HG02642 (cell line): ENCODE measurements around the gene RASGRF1.

Source experiments
- ATAC-seq: cut with Tn5 transposase; IDR thresholded peaks from one replicate; pipeline ENCODE4 v1.9.1; 2021; ENCODE audit warnings: mild to moderate bottlenecking; ENCODE audit not compliant: unreplicated experiment, poor library complexity

The RASGRF1 gene

GRCh38 chr15:78921940-78922339 is 168.6 kb downstream of the RASGRF1 start:
- no peak for ATAC-seq

GRCh38 chr15:78921517-78921916 is 169.1 kb downstream of the RASGRF1 start:
- no peak for ATAC-seq

GRCh38 chr15:78917888-78918287 is 172.7 kb downstream of the RASGRF1 start:
- ATAC-seq: no peak

GRCh38 chr15:78916088-78916487 is 174.5 kb downstream of the RASGRF1 start:
- no peak for ATAC-seq

- no peak for ATAC-seq
These were observed 175.1 kb downstream of the RASGRF1 start for GRCh38 chr15:78915341-78916087.

GRCh38 chr15:78914027-78914764 is 176.4 kb downstream of the RASGRF1 start:
- no peak for ATAC-seq

- ATAC-seq: no peak
These were observed 177.6 kb downstream of the RASGRF1 start for GRCh38 chr15:78913012-78913411.

GRCh38 chr15:78912316-78912715 is 178.3 kb downstream of the RASGRF1 start:
- ATAC-seq: no peak

- no peak for ATAC-seq
These were observed 180.3 kb downstream of the RASGRF1 start for GRCh38 chr15:78910271-78910670.
